Mononuclear cell (primary cell): ENCODE results near the gene RHBDL3. TPM values are rescaled to one million over a fixed set of nuclear protein-coding genes. Genes with fewer than 3 reads are reported as not detected.

ENCODE experiments used
- H3K27me3 ChIP-seq: 2 replicates; pipeline ENCODE4 v1.6.0; 2011; ENCODE audit warnings: low read length, control low read depth; ENCODE audit not compliant: insufficient read depth
- H3K4me1 ChIP-seq: 2 replicates; pipeline ENCODE4 v1.5.1; 2011; ENCODE audit warnings: mild to moderate bottlenecking, low read length, control low read depth; ENCODE audit not compliant: insufficient read depth
- H3K4me3 ChIP-seq: 2 replicates; pipeline ENCODE4 v1.5.1; 2011; ENCODE audit warnings: mild to moderate bottlenecking, low read length, moderate library complexity
- H3K9me3 ChIP-seq: 2 replicates; pipeline ENCODE4 v1.5.1; 2011; ENCODE audit warnings: low read depth, mild to moderate bottlenecking, control low read depth, low read length
- total RNA-seq: library from RNA; depleted of rRNA; stranded (reverse); fragments of >200 nt; gene quantifications from one replicate; pipeline ENCODE4 v1.2.3, GENCODE V29; 2012

The RHBDL3 gene
- total RNA-seq = 0.73 TPM

DNA sequence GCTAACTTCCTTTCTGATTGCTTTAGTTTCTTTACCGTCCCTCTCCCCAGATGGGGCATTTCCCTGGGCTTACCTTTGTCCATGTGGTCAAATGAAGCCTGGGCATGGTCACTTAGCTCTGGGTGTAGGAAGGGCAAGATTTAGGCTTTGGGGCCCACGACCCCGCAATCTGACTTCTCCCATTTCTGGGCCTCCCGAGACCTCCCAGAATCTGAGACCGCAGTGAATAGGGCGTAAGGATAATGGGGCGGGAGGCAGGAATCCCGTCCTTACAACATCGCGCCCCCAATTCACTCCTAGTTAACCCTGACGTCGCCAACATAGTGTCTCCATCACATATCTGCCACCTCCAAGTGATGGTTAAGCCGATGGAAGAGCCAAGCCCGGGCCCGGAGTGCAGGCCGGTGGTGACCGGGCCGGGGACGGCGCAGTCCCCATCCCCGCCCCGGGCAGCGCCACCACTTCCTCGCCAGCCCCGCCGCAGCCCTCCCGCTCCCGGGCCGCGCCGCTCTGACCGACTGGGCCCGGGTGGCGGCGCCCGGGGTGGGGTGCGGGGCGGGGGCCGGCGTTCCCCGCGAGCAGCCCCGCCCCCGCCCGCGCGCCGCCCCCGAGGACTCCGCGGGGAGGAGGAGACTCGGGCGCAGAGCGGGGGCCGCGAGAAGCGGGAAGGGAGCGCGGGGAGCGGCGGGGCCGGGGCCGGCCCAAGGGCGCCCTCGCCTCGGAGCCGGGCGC lies at the start of gene RHBDL3:
Gene RHBDL3, plus strand, starts transcription at position 641 of the 732 bp plus-strand sequence. CDS start 358 bp downstream, outside the sequence.
- Histone ChIP-seq H3K4me1 (peaks cover 24% of the 10 kb centered on the region), H3K4me3 (peak within 1 kb of the TSS; percentile 15), H3K9me3 (no peaks in the 10 kb centered on the region), H3K27me3 (peaks cover 59% of the 10 kb centered on the region)

GRCh38 chr17:32222621-32223020 lies 43.0 kb upstream of the RHBDL3 start:
- Histone ChIP-seq H3K4me3 (no peak overlapping the region), H3K4me1 (no peaks in the 10 kb centered on the region), H3K27me3 (no peaks in the 10 kb centered on the region), H3K9me3 (no peaks in the 10 kb centered on the region)

DNA sequence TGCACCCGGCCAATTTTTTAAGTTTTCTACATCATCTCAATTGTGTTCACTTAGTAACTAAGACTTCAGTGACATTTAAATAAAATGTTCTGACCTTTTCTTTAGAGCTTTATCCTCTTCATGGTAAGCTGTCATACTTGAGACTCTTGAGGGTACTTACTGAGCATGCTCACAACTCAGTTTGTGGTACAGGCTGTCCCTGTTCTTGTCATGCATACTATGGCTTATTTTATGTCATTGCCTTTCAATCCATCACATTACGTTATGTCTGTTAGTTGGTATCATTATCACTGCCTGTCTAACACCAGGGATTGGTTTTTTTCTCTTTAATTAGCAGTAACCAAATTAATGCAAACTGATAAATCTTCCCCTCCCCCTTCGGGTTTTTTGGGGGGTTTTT lies 41.9 kb upstream of the RHBDL3 start:
- Histone ChIP-seq H3K9me3 (no peaks in the 10 kb centered on the region), H3K4me1 (no peaks in the 10 kb centered on the region), H3K27me3 (no peaks in the 10 kb centered on the region), H3K4me3 (no peak overlapping the region)

DNA sequence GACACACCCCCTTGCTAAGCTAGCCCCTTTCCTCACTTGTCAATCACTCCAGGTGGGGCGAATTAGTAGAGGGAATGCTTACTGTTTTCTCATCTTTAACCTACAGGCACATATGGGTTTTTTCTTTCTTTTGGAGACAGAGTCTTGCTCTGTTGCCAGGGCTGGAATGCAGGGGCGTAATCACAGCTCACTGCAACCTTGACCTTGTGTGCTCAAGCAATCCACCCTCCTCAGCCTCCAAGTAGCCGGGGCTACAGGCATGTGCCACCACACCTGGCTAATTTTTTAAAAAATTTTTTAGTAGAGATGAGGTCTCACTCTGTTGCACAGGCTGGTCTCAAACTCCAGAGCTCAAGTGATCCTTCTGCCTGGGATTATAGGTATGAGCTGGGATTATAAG lies 38.7 kb upstream of the RHBDL3 start:
- Histone ChIP-seq H3K9me3 (no peaks in the 10 kb centered on the region), H3K27me3 (no peaks in the 10 kb centered on the region), H3K4me1 (no peaks in the 10 kb centered on the region), H3K4me3 (no peak overlapping the region)

DNA sequence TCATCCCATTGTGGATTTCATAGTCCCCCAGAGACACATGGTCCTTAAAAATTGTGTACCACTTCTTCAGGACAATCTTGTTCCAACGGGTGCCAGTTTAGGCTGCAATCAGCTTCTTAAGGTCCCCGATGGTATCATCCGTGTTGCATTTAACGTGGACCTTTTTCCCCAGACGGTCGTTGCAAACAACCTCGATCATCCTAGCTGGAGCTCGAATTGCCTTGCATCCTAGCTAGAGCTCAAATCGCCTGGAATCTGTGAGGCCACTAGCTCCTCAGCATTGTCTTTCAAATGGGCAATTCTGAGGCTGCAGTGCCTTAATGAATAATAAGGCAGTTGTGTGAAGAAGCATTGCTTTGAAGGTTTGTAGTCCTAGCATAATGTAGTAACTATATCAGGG lies 37.7 kb upstream of the RHBDL3 start:
- H3K4me3 ChIP-seq = no peak overlapping the region
- no peaks in the 10 kb centered on the region for H3K27me3 ChIP-seq
- no peaks in the 10 kb centered on the region for H3K9me3 ChIP-seq
- H3K4me1 ChIP-seq = no peaks in the 10 kb centered on the region

DNA sequence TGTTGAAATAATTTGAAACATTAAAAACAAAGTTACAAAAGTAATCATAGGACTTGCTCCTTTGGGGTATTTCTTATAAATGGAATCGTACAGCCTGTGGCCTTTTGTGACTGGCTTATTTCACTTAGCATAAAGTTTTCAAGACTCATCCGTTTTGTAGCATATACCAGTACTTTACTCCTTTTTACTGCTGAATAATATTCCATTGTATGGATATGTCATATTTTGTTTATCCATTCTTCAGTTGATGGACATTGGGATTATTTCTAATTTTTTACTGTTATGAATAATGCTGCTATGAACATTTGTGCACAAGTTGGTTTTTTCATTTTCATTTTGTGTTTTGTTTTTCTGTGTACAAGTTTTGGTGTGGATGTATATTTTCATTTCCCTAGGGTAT lies 30.0 kb upstream of the RHBDL3 start:
- H3K9me3 ChIP-seq = no peaks in the 10 kb centered on the region
- H3K4me1 ChIP-seq = peaks cover 3% of the 10 kb centered on the region
- H3K27me3 ChIP-seq = no peaks in the 10 kb centered on the region
- H3K4me3 ChIP-seq = no peak overlapping the region

DNA sequence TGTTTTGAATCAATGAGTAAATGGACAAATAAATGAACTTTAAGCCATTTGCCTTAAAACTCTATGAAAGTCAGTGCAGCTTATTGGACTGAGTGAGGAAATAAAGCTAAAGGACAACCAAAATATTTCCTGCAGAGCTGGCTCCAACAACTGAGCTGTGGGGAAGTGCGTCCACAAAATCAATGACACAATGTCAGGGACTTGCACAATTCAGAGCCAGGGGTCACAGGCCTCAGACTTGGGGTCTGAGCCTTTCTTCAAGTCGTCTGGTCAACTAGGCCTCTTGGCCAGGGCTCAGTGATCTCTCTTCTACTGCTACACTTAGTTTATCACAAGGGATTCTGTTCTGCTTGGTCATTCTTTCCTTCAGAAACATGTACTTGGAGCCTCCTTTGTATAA lies 26.2 kb upstream of the RHBDL3 start:
- Histone ChIP-seq H3K27me3 (no peaks in the 10 kb centered on the region), H3K9me3 (no peaks in the 10 kb centered on the region), H3K4me3 (no peak overlapping the region), H3K4me1 (peaks cover 3% of the 10 kb centered on the region)

- H3K4me1 ChIP-seq = peaks cover 3% of the 10 kb centered on the region
- no peak overlapping the region for H3K4me3 ChIP-seq
- H3K27me3 ChIP-seq = no peaks in the 10 kb centered on the region
- no peaks in the 10 kb centered on the region for H3K9me3 ChIP-seq
Observed at GRCh38 chr17:32240750-32241149, 24.9 kb upstream of the RHBDL3 start.

DNA sequence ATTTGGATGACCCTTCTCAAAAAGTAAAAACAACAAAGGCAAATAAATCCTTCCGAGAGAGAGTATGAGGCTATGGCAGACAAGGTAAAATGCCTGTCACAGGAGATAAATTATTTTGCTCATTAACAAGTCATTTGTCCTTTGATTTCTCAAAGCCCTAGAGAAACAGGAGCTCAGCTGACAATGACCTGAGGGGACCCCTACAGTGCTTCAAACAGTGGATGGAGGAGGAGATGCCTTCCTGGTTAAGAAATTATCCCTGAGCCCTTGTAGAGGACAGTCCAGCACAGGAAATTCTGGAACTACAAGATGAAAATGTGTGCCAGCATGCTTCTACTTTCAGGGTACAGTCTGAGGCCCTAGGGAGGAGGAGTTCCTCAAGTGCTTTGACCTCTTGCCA lies 24.0 kb upstream of the RHBDL3 start:
- H3K27me3 ChIP-seq = no peaks in the 10 kb centered on the region
- H3K4me1 ChIP-seq = peaks cover 3% of the 10 kb centered on the region
- H3K4me3 ChIP-seq = no peak overlapping the region
- H3K9me3 ChIP-seq = no peaks in the 10 kb centered on the region

DNA sequence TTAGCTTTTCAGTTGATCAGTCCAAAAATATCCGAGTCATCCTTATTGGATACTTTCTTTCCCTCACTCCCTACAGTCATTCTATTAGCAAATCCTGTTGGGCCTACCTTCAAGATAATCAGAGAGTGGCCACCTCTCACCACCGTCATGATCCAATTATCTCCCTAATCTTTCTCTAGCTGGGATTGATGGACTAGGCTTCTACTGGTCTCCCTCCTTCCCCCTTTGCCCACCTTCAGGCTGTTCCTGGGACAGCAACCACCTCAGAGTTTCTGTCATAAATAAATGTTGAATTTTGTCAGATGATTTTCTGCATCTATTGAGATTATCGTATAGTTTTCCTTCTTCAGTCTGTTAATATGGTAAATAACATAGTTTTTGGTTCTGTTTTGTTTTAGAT lies 16.2 kb upstream of the RHBDL3 start:
- H3K9me3 ChIP-seq = no peaks in the 10 kb centered on the region
- H3K4me1 ChIP-seq = peaks cover 5% of the 10 kb centered on the region
- H3K27me3 ChIP-seq = no peaks in the 10 kb centered on the region
- no peak overlapping the region for H3K4me3 ChIP-seq

GRCh38 chr17:32253117-32253611 lies 12.5 kb upstream of the RHBDL3 start:
- Histone ChIP-seq H3K4me1 (no peaks in the 10 kb centered on the region), H3K27me3 (no peaks in the 10 kb centered on the region), H3K9me3 (no peaks in the 10 kb centered on the region), H3K4me3 (no peak overlapping the region)

- no peaks in the 10 kb centered on the region for H3K4me1 ChIP-seq
- H3K4me3 ChIP-seq = no peak overlapping the region
- no peaks in the 10 kb centered on the region for H3K27me3 ChIP-seq
- H3K9me3 ChIP-seq = no peaks in the 10 kb centered on the region
Observed at GRCh38 chr17:32256012-32256700, 9.5 kb upstream of the RHBDL3 start.

GRCh38 chr17:32256701-32257019 lies 9.0 kb upstream of the RHBDL3 start:
- Histone ChIP-seq H3K4me3 (no peak overlapping the region), H3K4me1 (no peaks in the 10 kb centered on the region), H3K27me3 (no peaks in the 10 kb centered on the region), H3K9me3 (no peaks in the 10 kb centered on the region)

DNA sequence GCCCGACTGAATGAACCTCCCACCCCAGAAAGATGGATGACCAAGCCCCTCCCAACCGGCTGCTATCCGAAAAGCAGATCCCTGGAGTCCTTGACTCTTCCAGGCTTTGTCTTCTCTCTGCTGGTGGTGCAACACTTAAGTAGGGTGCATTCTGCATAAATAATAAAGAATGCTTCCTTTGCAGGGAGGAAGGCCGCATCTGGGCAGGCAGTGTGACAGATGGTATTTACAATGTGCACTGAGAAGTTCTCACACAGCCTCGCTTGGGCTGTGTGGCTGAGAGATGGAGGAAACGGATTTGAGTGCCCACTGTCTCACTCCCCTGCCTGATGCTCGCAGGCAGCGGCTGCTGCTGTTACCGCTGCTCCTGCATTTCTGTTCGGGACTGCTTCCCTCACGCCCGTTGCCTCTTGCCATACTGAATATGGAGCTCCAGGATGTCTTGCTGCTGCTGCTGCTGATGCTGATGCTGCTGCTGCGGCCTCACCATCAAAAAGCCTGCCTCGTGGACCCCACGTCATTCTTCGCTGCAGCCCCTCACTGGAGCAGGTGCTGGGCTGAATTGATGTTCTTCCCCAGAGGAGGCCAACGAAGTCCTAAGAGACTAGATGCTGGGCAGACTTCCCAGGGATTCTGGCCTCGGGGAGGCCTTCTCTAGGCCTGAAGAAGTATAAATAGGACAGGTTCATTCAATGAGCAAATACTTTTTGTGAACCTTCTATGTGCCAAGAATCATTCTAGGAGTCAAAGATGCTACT lies 7.1 kb upstream of the RHBDL3 start:
- Histone ChIP-seq H3K4me1 (no peaks in the 10 kb centered on the region), H3K4me3 (no peak overlapping the region), H3K9me3 (no peaks in the 10 kb centered on the region), H3K27me3 (peaks cover under 1% of the 10 kb centered on the region)

- Histone ChIP-seq H3K27me3 (peaks cover 11% of the 10 kb centered on the region), H3K4me3 (no peak overlapping the region), H3K4me1 (no peaks in the 10 kb centered on the region), H3K9me3 (no peaks in the 10 kb centered on the region)
Observed at GRCh38 chr17:32259586-32259985, 6.0 kb upstream of the RHBDL3 start.
